B cell (primary cell): ENCODE results near the gene FFAR2.

Source experiments
- CTCF ChIP-seq: fragments of 200-600 bp; IDR thresholded peaks from one replicate; pipeline ENCODE4 v1.8.0; 2022; ENCODE audit warnings: antibody characterized with exemption, mild to moderate bottlenecking
- EZH2 ChIP-seq: IDR thresholded peaks from 2 replicates; pipeline ENCODE4 v1.6.1; 2012; ENCODE audit warnings: borderline replicate concordance, low read depth, mild to moderate bottlenecking, moderate library complexity, low read length; ENCODE audit not compliant: insufficient read depth, poor library complexity, severe bottlenecking

GRCh38 chr19:35462476-35462953, 14.5 kb downstream of the FFAR2 start:
- no peak for TF ChIP-seq CTCF
- no peak for TF ChIP-seq EZH2
